Astrocyte of the cerebellum (primary cell): Measurements from ENCODE around the gene NOXO1.

Source experiments
- DNase-seq: peaks from one replicate; pipeline ENCODE4 v3.0.0-alpha.2; 2011; ENCODE audit warnings: low read depth
- H3K4me3 ChIP-seq: 2 replicates; pipeline ENCODE4 v1.5.1; 2011; ENCODE audit warnings: mild to moderate bottlenecking, low read depth, low read length, moderate library complexity
- in situ Hi-C: cut with HindIII; loops from 2 replicates; pipeline ENCODE4 v1.10.0; 2017; ENCODE audit warnings: low sequenced_read_pairs
- TF ChIP-seq, protein P1 (sequence below): IDR thresholded peaks from 2 replicates; pipeline ENCODE4 v1.5.1; 2012; ENCODE audit warnings: low read length, low read depth, moderate library complexity, mild to moderate bottlenecking; ENCODE audit errors: missing control alignments

Gene NOXO1

DNA sequence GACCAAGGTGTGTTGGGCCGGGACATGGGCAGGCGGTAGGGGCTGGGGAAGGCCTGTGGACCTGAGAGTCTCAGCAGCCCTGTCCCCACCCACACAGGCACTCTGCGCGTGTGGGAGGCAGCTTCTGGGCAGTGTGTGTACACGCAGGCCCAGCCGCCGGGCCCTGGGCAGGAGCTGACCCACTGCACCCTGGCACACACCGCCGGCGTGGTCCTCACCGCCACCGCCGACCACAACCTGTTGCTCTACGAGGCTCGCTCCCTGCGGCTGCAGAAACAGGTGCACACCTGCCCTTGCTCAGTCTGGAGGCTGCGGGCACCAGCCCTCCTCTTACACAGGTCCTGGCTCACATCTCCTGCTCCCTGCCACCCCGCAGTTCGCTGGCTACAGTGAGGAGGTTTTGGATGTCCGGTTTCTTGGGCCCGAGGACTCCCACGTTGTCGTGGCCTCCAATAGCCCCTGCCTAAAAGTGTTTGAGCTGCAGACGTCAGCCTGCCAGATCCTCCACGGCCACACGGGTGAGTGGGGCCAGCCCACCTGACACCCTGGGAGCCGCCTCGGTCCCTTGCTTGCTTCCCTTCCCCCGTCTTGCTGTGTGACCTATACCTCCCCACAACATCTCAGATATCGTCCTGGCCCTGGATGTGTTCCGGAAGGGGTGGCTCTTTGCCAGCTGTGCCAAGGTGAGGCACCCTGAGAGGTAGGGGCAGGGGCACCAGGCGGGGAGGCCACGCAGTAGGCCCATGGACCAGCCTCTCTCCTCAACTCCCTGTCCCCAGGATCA, 5.6 kb downstream of the NOXO1 start:
- H3K4me3 ChIP-seq: no peak overlapping the region
- TF ChIP-seq, protein P1, sequence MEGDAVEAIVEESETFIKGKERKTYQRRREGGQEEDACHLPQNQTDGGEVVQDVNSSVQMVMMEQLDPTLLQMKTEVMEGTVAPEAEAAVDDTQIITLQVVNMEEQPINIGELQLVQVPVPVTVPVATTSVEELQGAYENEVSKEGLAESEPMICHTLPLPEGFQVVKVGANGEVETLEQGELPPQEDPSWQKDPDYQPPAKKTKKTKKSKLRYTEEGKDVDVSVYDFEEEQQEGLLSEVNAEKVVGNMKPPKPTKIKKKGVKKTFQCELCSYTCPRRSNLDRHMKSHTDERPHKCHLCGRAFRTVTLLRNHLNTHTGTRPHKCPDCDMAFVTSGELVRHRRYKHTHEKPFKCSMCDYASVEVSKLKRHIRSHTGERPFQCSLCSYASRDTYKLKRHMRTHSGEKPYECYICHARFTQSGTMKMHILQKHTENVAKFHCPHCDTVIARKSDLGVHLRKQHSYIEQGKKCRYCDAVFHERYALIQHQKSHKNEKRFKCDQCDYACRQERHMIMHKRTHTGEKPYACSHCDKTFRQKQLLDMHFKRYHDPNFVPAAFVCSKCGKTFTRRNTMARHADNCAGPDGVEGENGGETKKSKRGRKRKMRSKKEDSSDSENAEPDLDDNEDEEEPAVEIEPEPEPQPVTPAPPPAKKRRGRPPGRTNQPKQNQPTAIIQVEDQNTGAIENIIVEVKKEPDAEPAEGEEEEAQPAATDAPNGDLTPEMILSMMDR: no peak
- no peak for DNase-seq
- in situ Hi-C loops: no loop called here

DNA sequence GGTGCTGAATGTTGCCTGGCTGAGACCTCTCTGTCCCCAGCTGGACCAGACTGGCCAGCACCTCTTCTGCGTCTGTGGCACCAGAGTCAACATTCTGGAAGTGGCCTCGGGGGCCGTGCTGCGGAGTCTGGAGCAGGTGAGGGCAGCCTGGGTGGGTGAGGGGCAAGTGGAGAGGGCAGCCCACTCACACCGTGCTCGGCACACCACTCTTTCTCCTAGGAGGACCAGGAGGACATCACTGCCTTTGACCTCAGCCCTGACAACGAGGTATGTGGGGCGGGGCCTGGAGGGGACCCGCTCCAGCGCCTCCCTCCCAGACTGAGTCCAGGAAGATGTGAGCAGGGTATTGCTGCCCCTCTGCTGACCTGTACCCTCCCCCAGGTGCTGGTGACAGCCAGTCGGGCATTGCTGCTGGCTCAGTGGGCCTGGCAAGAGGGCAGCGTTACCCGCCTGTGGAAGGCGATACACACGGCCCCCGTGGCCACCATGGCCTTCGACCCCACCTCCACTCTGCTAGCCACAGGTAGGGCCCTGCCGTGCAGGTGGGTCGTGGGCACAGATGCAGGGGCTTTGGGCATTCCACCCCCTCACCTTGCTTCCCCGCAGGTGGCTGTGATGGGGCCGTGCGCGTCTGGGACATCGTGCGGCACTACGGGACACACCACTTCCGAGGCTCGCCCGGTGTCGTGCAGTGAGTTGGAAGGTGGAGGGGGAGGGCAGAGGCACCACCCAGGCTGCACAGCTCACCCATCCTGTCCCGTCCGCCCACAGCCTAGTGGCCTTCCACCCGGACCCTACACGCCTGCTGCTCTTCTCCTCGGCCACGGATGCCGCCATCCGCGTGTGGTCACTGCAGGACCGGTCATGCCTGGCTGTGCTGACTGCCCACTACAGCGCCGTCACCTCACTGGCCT, 6.9 kb downstream of the NOXO1 start:
- no peak overlapping the region for H3K4me3 ChIP-seq
- in situ Hi-C loops: no loop called here

DNA sequence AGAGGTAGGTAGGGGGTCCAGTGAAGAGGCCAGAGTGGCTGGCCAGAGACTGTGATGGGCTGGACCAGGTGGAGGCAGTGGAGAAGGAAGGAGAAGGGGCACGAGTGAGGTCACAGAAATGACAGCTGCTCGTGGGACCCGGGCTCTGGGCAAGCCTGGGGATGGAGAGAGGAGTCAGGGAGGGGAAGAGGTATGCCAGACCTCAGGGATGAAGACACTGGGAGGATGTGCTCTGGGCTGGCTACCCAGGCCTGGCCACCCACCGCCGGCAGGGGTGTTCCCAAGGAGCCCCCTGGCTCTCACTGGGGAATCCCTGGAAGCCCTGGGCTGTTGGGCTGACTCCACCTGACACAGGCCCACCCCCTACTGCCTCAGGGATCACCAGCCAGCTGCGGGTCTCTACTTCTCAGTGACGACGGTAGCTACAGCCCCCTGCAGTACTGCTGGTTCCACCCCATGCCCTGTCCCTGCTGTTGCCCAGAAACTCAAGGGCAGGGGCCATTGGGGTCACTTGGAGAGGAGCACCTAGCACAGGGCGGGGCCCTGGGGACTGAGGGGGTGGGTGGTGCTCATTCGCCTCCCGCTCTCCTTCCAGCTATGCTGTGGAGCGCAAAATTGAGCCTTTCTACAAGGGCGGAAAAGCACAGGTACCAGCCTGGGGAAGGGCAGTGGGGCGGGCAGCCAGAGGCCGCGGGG, 7.7 kb downstream of the NOXO1 start:
- in situ Hi-C loops: no loop called here
- TF ChIP-seq, protein P1: no peak
- no peak overlapping the region for H3K4me3 ChIP-seq
- DNase-seq: no peak

More for the DNA sequence above, 6.9 kb downstream of the NOXO1 start:
- DNase-seq: no peak
- TF ChIP-seq, protein P1: no peak

DNA sequence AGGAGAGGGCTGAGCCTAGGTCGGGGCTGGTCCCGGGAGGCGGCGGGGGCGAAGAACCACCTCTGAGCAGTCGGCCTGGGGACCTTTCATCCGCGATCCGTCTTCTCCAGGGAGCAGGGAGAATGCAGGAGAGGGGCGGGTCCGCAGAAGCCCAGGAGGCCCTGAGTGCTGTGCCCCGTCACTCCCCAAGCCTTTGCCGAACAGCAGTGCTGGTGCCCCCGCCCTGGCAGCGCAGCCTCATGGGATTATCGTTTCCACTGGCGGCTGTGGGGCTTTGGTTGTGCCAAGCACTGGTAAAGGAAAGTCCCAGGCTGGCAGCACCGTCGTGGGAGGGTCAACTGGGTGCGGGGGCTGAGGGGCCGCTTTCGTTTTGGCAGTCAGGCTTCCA, 8.8 kb downstream of the NOXO1 start:
- in situ Hi-C loops: no loop called here
- DNase-seq: no peak
- peak overlapping the region; percentile 93 for H3K4me3 ChIP-seq
- TF ChIP-seq, protein P1: no peak

DNA sequence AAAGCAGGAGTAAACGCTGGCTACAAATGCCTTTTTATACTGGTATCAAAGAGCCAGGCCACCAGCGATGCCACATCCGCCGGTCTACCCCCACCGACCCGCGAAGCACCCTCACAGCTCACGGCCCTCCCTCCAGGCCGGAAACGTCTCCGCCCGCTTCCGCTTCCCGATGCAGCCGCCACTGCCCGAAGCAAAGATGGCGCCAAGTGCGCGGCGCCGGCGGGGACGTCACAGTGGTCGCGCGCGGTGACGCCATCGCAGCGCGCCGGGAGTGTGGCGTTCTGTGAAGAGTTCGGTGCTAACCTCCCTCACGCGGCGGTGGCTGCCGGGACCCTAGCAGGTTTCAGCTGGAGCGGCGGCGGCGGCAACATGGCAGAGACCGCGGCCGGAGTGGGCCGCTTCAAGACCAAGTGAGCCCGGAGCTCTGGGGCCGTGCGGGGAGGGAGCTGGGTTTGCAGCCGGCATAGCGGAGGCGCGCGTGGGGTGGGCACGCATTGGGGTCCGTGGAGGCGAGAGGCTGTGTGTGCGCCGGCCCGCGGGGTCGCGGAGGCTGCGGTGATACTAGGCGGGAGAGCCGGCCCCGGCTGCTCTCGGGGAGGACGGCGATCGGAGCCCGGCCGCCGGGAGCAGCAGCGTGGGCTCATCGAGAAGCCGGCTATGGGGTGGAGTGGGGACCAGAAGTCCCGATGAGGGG, 9.3 kb downstream of the NOXO1 start, which contains the start of gene TBL3:
Gene TBL3, plus strand, starts transcription at position 258 of the 694 bp plus-strand sequence. Its CDS starts 112 bp downstream, at position 370.
- H3K4me3 ChIP-seq: peak within 1 kb of the TSS; percentile 93
- in situ Hi-C loops: no loop called here
- peak; percentile 81 for DNase-seq
- TF ChIP-seq, protein P1: no peak
